Suprapubic skin (tissue), 3 donors: ENCODE results near the gene PLEKHG3.

ENCODE experiments used
- CTCF ChIP-seq, 2 donors: fragments of 200-600 bp in 1 of 2; fragments of 450-650 bp in 1 of 2; sonication (generic) in 1 of 2; IDR thresholded peaks; one replicate each; pipeline ENCODE4 v1.5.1; 2016 to 2019; ENCODE audit warnings: antibody characterized with exemption in 2 of 2, mild to moderate bottlenecking in 1 of 2, moderate library complexity in 1 of 2
- EP300 ChIP-seq: sonication (generic); formaldehyde crosslinking; IDR thresholded peaks from one replicate; pipeline ENCODE4 v1.6.1; 2017; ENCODE audit warnings: antibody characterized with exemption

- no peak for TF ChIP-seq CTCF (IDR thresholded peaks at IDR 0.05)
- TF ChIP-seq EP300, result no peak
These were observed 50.5 kb downstream of the PLEKHG3 start for GRCh38 chr14:64754685-64755084.
